GM19324 (cell line): ENCODE measurements around the gene LEMD2.

ENCODE experiments used
- ATAC-seq: cut with Tn5 transposase; IDR thresholded peaks from one replicate; pipeline ENCODE4 v1.9.1; 2021; ENCODE audit warnings: mild to moderate bottlenecking, moderate library complexity; ENCODE audit not compliant: unreplicated experiment, low FRiP score

LEMD2 gene

DNA sequence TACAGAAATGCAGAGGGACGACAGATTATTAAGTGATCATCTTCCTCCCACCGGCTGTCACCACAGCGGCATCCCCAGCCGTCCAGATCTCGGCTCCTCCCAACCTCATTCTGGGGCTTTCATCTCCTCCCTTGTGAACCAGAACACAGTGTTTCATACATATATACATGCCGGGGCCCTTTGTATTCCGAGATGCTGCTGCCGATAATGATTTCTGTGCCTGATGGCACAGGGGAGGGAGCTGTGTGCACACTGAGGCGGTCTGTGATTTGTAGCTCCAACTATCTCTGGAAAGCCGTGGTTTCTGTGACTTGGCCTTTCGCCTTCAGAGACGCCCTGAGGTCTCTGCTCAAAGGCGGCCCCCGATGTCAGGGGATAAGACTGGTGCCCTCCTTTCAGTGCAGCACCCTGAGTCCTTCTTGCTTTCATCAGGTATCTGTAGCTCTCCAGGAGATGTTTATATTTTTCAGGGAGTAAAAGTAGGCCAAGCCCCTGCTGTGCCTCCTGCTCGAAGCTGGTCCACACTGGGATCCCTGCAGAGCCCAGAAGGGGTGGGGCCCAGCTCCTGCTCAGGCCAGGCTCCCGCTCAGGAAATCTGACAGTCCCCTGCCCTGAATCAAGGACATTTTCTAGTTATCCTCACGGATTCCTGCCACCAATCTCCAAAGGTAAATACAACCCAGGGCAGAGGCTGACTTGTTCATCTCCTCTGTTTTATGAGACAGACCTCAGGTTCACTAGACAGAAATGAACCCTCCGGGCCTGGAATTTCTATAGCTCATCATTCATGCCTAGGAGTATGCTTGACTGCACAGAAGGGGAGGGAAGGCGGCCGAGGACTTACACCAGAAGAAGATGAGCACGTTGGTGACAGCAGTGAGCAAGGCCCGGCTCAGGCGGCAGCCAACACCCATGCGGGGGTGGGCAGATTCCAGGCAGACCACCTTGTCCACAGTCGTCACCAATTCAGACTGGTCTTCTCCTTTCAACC lies 11.2 kb downstream of the LEMD2 start:
- ATAC-seq = no peak

DNA sequence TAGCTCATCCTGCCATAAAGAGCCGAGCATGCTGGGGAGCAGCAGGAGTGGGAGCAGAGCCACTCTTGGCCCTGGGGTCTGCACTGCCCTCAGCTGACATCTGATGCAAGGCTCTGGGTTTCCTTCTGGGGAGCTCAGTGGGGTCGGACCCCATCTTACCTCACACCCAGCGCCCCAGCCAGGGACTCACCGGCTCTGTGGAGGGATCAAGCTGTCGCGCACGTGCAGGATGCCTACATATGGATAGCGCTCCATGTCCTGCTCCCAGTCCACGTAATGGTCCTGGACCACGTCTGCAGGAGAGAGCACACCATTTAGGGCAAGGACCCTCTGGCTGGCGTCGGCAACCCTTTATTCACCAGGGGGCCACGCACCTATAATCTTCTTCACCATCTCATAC lies 12.2 kb downstream of the LEMD2 start:
- no peak for ATAC-seq

- ATAC-seq = no peak
Observed at GRCh38 chr6:33776186-33776585, 12.7 kb downstream of the LEMD2 start.

- ATAC-seq = no peak
Observed at GRCh38 chr6:33774774-33775173, 14.2 kb downstream of the LEMD2 start.

DNA sequence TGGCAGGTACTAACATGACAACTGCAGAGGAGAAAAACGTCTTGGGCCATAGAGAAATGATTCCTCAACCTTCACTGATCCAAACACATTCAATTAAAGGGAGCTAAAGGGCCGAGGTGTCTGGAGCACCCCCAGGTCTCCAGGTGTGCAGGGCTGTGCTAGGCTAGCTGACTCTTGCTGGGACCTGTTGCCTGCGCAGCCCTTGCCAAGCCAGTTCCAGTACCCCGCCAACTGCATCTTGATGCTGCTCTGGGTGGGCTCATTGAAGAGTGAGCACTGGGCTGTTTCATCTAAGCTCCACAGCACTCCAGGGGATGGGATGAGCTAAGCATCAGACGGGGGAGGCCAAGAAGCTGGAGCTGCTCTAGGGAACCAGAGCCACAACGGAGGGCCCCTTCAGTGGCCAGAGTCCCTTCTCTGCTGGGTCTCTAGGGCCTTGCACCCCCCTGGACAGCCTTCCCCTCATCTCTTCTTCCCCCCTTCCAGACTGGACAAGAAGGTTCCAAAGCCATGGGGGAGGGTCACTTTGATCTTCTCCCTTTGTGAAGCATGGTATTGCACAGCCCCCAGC lies 15.9 kb downstream of the LEMD2 start:
- no peak for ATAC-seq

DNA sequence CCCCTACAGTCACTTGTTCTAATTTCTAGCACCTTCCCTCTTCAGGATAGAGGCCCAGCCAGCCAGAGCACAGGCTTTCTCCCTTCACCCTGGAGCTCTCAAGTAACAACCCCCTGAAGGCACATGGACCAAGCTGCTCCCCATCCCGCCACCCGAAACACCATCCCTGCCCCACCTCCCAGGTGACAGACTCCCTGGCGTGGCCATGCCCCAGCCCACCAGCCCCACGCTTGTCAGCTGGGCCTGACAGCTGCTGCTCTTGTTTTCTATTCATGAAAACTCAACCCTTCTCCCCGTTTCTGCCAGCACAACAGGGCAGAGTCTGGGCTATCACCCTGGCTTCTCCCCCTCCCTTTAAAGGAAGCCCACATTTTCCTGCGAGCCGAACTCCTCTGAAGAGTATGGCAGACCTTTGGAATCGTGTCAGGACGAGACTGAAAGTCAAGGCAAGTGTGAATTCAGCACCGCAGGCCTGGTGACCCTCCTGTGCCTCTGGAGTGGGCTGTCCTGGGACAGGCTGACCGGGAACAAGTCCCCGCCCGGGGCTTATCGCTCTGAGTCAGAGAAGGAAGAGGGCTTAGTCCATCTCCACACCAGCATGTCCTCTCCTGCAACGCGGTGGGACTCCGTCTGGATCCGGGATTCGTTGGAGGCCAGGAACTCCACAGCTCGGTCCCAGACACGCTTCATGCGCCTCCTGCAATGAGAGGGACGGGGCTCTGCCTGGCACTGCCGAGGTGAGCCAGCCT lies 16.7 kb downstream of the LEMD2 start:
- no peak for ATAC-seq

DNA sequence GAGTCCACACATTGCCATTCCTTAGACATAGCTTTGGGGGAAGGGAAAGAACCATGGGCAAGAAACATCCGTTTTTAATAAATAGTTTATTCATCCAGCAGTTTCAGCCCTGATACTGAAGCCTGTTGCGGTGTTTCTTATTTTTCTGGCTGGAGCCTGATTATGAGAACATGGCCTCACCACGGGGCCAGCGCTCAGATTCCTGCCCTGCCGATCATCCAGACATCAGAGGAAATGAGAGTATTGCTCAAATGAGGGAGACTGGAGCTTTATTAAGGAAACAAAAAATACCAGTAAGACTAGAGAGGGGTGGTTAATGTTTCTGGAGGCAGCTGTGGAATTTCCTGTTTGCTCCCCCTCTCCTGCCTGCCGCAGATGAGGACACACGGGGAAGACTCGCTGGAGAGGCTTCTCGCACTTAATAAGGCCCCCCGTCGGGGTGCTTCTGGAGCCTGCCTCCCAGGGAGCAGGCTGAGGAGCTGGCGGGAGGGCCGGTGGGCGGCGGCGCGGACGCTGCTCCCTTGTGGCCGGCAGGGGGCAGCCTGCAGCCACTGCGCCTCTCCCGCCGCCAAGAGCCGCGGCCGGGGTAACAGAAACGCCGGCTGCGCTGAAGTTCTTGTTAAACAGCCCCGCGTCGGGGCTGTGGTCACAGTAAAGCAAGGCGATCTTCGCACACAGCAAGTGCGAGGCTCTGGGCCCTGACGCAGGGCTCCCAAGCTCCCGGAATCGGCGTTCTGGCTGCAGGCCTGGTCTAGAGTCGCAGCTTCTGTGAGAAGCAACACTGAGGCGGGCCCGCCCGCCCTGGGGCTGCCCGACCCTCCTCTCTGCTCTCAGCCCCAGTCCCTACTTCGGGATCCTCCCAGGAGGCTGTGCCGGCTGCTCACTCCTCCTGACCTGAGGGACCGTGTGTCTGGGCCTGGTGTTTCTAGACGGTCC lies 17.5 kb downstream of the LEMD2 start:
- no peak for ATAC-seq

DNA sequence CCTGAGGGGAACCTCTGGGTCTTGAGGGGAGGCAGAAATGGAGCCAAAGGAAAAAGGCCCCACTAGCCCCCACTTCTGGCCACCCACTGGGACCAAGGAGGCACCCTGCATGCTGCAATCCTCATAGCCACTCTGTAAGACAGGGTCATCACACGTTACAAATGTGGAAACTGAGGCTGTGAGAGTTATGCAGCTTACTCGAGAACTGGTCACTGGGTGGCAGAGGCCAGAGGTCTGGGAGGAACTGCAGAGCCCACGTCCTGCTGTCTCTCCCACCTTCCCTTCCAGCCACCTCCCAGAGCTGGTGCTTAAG lies 18.1 kb downstream of the LEMD2 start:
- ATAC-seq = no peak

DNA sequence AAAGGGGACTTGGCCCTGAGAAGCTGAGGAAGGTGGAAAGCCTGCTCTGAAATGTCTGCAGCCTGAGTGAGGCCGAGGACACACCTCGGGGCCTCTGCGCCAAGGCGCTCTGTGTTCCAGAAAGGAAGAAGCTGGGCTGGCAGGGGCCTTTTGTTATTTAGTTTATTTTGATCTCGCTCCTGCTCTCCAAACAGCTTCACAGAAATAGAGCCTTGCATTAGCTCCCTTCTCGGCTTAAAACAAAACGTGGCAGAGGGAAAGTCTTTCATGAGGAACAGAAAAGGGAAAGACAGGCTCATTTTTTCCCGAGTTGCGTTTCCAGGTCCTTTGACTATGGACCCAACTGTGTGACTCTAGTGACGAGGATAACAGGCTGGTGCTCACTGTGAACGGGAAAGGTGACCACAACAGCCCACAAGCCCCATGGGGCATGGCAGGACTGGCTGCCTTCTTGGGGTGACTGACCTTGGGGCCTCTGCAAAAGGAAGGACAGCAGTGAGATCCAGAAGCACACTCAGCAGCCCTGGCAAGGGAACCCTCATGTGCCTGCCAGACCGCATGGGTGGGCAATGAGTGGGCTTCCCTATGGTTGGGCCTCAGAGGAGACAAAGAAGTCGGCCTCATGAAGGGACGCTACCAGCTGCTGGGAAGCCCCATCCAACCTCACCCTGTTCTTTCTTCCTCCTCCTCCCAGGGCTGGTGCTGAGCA lies 18.7 kb downstream of the LEMD2 start:
- no peak for ATAC-seq

GRCh38 chr6:33769248-33769821 lies 19.6 kb downstream of the LEMD2 start:
- ATAC-seq = no peak

DNA sequence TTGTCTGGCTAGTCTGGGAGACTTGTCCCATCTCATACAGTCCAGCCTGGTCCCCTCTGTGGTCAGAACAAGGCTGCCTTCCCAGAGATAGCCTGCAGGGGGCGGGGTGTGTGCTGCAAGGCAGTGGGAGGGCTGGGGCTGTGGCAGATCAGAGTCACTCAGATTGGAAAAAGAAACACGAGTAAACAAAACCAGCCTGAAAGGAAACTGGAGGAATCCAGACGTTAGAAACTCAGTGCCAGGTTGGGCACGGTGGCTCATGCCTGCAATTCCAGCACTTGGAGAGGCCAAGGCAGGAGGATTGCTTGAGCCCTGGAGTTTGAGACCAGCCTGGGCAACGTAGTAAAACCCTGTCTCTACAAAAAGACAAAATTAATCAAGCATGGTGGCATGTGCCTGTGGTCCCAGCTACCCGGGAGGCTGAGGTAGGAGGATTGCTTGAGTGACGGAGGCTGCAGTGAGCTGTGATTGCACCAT lies 20.2 kb downstream of the LEMD2 start:
- no peak for ATAC-seq

- ATAC-seq = no peak
Observed at GRCh38 chr6:33766921-33767907, 21.7 kb downstream of the LEMD2 start.

GRCh38 chr6:33765368-33765767 lies 23.6 kb downstream of the LEMD2 start:
- no peak for ATAC-seq

DNA sequence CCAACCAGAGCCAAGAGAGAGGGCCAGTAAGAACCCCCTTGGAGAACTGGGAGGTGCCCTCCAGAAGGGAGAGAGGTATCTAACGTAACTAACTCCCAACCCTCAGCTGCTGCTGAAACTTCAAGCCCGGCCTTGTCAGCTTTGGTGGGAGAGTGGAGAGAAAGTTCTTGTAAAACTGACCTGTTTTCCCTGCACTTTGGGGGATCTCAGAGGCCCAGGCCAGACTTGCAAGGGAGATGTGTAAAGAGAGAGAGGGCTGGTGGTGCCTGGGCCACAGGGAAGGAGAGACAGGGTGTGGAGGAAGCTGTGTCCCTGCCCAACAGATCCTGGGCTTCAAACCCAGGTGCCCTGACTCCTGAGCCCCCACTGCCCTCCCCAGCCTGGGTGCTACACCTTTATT lies 24.9 kb downstream of the LEMD2 start:
- ATAC-seq = no peak

DNA sequence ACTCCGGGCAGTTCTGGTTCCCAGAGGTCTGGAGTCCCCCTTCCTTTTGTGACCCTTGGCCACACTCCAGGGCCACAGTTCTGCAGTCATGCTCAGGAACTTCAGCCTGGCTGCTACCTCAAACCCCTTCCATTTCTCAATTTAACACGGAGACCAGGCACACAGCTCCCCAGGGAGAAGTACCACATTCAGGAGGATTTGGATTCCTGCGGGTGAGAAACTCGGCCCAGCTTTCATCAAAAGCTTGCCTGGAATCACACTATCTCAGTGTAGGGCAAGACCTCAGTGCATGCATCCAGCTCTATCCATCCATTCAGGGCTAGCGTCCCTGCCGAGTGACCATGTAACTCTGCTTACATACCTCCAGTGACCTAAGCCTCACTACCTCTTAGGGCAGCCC lies 25.4 kb downstream of the LEMD2 start:
- ATAC-seq = no peak

DNA sequence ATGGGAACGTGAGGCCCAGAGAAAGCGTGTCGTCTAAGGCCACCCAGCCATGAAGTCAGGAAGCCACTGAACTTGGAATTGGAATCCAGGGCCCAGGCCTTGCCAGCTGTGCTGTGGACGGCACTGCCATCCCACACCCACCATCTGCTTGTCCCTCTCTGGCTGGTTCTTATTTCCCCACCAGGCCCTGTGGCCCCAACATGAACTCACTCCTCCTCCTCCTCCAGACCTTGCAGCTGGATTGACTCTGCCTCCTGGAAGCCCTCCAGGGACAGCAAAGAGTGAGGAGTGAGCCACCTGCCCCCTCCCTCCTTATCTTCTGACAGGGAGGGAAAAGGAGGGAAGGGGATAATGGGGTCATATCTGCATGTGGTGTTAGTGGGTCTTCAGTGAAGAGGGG lies 26.2 kb downstream of the LEMD2 start:
- no peak for ATAC-seq

GRCh38 chr6:33761922-33762629 lies 26.9 kb downstream of the LEMD2 start:
- ATAC-seq = no peak

DNA sequence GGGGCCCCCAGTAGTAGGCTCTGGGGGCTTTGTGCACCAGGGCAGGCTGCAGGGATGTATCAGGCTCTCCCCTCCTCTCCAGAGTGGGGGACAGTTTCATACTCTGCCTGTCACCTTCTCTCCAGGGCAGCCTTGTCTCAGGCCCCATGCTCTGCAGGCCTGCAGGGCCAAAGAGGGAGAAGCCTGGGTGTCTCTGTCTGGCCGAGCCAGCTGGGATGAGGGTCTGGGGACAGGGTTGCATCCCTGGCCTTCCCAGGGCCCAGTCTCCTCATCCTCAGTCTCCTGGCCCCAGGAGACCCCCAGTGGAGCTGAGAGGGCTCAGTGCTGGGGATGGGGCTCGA lies 27.4 kb downstream of the LEMD2 start:
- no peak for ATAC-seq
